ENCODE results near the gene TSHZ3. TPM values are rescaled to one million over a fixed set of nuclear protein-coding genes. Genes with fewer than 3 reads are reported as not detected.

Gene TSHZ3
- total and polyA plus RNA-seq, 7 donors, result 0.53 to 6.7 (median 2.2) TPM

DNA sequence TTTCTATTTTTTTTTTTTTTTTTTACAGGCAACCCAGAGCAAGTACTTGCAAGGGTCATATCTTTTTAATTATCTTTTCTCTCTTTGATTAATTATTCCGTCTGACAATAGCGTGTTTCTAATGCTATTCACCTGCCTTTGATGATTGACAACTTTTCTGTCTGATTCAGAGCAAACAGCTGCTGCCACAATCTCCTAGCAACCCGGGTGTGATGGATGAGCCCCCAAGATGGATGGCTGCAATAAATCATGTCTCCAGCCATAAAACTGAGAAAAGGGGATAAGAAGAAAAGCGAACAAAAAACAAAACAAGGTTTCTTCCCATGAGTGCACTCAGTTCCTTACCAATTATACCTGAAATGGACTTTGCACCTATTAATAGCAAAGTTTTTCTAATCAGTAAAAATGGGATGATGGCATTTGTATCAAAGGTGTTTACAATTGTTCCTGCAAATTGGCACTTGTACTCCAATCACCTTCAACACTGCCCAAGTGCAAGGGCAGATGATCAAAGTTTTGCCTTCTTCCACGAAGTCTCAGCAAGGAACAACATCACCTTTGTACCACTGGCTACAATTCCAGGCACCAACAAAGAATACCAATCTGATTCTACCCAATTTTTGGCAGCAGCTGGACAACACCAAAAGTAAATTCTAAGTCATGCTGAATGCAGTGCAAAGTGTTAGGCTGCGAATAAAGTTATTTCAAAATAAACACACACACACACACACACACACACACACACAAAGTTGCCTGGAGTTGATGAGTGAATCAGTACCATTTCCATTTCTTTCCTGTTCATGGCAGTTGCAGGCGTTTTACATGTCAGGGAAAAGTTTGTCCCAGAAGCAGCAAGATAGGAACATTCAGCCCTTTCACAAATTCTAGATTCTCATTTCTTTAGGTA is 12.0 kb downstream of the TSHZ3 start:
- H3K27ac ChIP-seq, result no peak overlapping the region
- no peaks in the 10 kb centered on the region for H3K36me3 ChIP-seq (ENCODE audit: insufficient read depth in 1 of 2, low read depth in 1 of 2)
- no peaks in the 10 kb centered on the region for H3K9me3 ChIP-seq
- H3K27me3 ChIP-seq (ENCODE audit: insufficient read depth in 3 of 3, low read length in 2 of 3), result peaks cover 0 to 13% (median 2%) of the 10 kb centered on the region in 3 donors
- no peak overlapping the region for H3K4me3 ChIP-seq
- no peak for ATAC-seq
- DNase-seq, result no peak
- TF ChIP-seq, protein P1, sequence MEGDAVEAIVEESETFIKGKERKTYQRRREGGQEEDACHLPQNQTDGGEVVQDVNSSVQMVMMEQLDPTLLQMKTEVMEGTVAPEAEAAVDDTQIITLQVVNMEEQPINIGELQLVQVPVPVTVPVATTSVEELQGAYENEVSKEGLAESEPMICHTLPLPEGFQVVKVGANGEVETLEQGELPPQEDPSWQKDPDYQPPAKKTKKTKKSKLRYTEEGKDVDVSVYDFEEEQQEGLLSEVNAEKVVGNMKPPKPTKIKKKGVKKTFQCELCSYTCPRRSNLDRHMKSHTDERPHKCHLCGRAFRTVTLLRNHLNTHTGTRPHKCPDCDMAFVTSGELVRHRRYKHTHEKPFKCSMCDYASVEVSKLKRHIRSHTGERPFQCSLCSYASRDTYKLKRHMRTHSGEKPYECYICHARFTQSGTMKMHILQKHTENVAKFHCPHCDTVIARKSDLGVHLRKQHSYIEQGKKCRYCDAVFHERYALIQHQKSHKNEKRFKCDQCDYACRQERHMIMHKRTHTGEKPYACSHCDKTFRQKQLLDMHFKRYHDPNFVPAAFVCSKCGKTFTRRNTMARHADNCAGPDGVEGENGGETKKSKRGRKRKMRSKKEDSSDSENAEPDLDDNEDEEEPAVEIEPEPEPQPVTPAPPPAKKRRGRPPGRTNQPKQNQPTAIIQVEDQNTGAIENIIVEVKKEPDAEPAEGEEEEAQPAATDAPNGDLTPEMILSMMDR (IDR thresholded peaks at IDR 0.05), result no peak
- intact Hi-C loops (cut with DNase I), result no loop called here
- H3K4me1 ChIP-seq, result no peaks in the 10 kb centered on the region
- WGBS, 3 donors, result 74 to 93% (median 78%) methylated on average over 7 of the region's 7 CpGs

DNA sequence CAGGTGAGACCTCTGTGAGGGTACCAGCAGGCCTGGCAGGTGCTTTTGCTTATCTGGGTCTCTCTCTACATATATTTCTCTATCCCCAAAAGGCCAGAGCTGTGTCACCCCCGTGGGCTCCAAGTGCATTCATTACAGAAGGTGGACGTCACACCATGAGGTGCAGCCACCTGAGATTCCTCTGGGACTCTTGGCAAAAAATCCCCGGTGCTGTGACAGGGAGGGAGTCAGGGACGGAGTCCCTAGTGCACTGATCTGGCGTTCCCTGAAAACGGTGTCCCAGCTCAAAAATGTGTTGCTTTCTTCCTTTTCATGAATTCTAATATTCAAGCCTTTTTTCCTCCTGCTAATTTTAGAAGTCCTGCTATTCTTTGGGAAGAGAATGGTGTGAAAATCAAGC is 13.5 kb downstream of the TSHZ3 start:
- Histone ChIP-seq H3K4me1 (no peaks in the 10 kb centered on the region), H3K36me3 (ENCODE audit: insufficient read depth in 1 of 2, low read depth in 1 of 2) (no peaks in the 10 kb centered on the region), H3K27me3 (ENCODE audit: insufficient read depth in 3 of 3, low read length in 2 of 3) (peaks cover 0 to 13% (median 1%) of the 10 kb centered on the region in 3 donors), H3K9me3 (no peaks in the 10 kb centered on the region), H3K27ac (no peak overlapping the region), H3K4me3 (no peak overlapping the region)
- ATAC-seq, result no peak
- intact Hi-C loops (cut with DNase I), result no loop called here
- no peak for DNase-seq
- WGBS, 3 donors, result 59 to 73% (median 60%) methylated on average over 6 of the region's 6 CpGs
- TF ChIP-seq, protein P1 (IDR thresholded peaks at IDR 0.05), result no peak

DNA sequence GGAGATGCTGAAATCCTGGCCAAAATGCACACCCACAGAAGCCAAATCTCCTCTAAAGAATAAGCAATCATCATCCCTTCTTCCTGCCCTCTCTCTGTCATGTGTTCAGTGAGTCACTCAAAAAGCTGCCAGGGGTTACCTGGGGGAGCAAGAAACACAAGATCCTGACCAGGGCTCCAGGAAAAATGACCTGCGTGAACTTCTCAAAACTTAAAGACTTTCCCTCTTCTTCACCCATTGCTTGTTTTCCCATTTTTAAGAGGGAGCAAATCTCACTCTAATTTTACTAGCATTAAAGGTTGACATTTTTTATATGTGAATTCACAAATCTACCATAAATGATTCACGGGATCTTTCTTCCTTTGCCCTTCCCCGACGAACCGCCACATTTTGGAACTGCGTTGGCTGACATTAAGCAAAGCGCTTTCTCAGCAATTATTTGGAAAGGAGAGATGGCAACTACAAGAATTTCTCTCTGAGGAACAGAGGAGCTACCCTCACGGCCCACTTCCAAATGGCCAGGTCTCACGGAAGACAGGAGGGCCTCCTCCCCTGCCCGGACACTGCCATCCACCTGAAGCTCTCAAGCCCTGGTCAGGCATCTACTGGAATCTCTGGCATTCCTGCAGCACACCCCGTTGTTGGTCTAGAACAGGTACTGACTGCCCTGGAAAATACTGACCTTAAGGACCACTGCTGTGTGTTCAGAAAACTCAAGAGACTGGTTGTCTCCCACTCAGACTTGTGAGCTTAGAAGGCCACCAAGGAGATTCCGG is 14.2 kb downstream of the TSHZ3 start:
- Histone ChIP-seq H3K36me3 (ENCODE audit: insufficient read depth in 1 of 2, low read depth in 1 of 2) (no peaks in the 10 kb centered on the region), H3K27ac (no peak overlapping the region), H3K4me1 (no peaks in the 10 kb centered on the region), H3K9me3 (no peaks in the 10 kb centered on the region), H3K4me3 (no peak overlapping the region), H3K27me3 (ENCODE audit: insufficient read depth in 3 of 3, low read length in 2 of 3) (peaks cover 0 to 13% (median 0%) of the 10 kb centered on the region in 3 donors)
- TF ChIP-seq, protein P1 (IDR thresholded peaks at IDR 0.05), result no peak
- ATAC-seq (no peak), DNase-seq (no peak)
- intact Hi-C loops (cut with DNase I), result no loop called here
- 84 to 91% (median 88%) methylated on average over 12 of the region's 12 CpGs for WGBS, 3 donors

DNA sequence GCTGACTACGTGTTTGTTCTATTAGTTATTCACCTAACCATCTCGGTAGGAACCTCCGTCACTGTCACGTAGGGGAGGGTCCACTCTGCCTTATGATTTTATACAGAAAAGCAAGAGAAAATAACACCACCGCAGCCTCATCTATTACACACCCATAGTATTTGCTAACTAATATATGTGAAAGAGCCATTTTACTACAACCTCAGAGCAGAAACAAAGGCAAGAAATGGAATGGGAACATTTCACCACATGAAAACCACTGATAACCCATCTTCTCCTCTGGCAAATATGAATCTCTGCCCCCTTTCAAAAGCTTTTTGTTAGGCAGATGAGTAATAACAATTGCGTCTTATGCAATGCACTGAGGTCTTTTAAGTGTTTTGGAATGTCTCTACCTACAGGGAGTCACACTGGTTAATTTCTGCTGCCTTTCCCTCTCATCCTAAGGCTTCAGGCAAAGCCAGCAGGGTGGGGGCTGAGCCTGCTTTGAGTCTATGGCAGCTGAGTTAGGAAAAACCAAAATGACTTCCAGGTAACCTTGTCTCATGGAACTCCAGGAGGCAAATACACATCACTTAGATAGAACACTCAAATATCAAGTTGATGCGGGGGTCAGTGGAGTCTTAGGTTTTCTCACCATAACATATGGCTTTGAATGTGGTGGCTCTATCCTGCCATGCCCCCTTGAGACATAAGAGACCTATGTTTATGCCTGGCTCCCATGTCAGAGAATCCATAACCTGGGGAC is 15.0 kb downstream of the TSHZ3 start:
- DNase-seq (no peak), ATAC-seq (no peak)
- H3K4me3 ChIP-seq, result no peak overlapping the region
- peaks cover 0 to 5% (median 0%) of the 10 kb centered on the region in 3 donors for H3K27me3 ChIP-seq (ENCODE audit: insufficient read depth in 3 of 3, low read length in 2 of 3)
- H3K4me1 ChIP-seq, result no peaks in the 10 kb centered on the region
- intact Hi-C loops (cut with DNase I), result no loop called here
- TF ChIP-seq, protein P1 (IDR thresholded peaks at IDR 0.05), result no peak
- H3K27ac ChIP-seq, result no peak overlapping the region
- 85 to 91% (median 89%) methylated on average over 7 of the region's 7 CpGs for WGBS, 3 donors
- H3K9me3 ChIP-seq, result no peaks in the 10 kb centered on the region
- H3K36me3 ChIP-seq (ENCODE audit: insufficient read depth in 1 of 2, low read depth in 1 of 2), result no peaks in the 10 kb centered on the region

Measured in psoas muscle (tissue), 8 donors.